Upper lobe of left lung (tissue), 6 donors: ENCODE data around the gene HYAL1. TPM values are rescaled to one million over a fixed set of nuclear protein-coding genes. Genes with fewer than 3 reads are reported as not detected.

Experiments used
- ATAC-seq, 2 donors: fragments of 200-7000 bp; cut with Tn5 transposase; one replicate each; pipeline ENCODE4 v1.9.1; 2022; ENCODE audit warnings: mild to moderate bottlenecking in 2 of 2, moderate library complexity in 2 of 2; ENCODE audit not compliant: low FRiP score in 2 of 2
- DNase-seq, 2 donors: peaks; one replicate each; pipeline ENCODE4 v3.0.0-alpha.2; 2019 to 2020
- H3K27ac ChIP-seq, 4 donors: fragments of 200-600 bp; sonication (generic); one replicate each; pipeline ENCODE4 v1.5.1; 2016 to 2019
- H3K27me3 ChIP-seq, 4 donors: fragments of 200-600 bp; sonication (generic); one replicate each; pipeline ENCODE4 v1.5.1; 2017 to 2019
- H3K36me3 ChIP-seq, 4 donors: fragments of 200-600 bp; sonication (generic); one replicate each; pipeline ENCODE4 v1.5.1; 2016 to 2019
- H3K4me1 ChIP-seq, 4 donors: fragments of 200-600 bp; sonication (generic); one replicate each; pipeline ENCODE4 v1.5.1; 2018 to 2019
- H3K4me3 ChIP-seq, 4 donors: fragments of 200-600 bp; sonication (generic); one replicate each; pipeline ENCODE4 v1.5.1; 2017 to 2019; ENCODE audit warnings: mild to moderate bottlenecking in 2 of 4, moderate library complexity in 1 of 4
- H3K9me3 ChIP-seq, 4 donors: fragments of 200-600 bp; sonication (generic); one replicate each; pipeline ENCODE4 v1.5.1; 2018 to 2019
- EP300 ChIP-seq, 4 donors: sonication (generic); formaldehyde crosslinking; IDR thresholded peaks; one replicate each; pipeline ENCODE4 v1.5.1; 2017; ENCODE audit warnings: antibody characterized with exemption in 4 of 4, control low read depth in 2 of 4
- POLR2A ChIP-seq, 4 donors: fragments of 450-650 bp; IDR thresholded peaks; one replicate each; pipeline ENCODE4 v1.5.1; 2016 to 2017; ENCODE audit warnings: antibody characterized with exemption in 4 of 4, mild to moderate bottlenecking in 2 of 4
- POLR2AphosphoS5 ChIP-seq, 2 donors: sonication (generic); formaldehyde crosslinking; IDR thresholded peaks; one replicate each; pipeline ENCODE4 v1.5.1; 2017; ENCODE audit warnings: antibody characterized with exemption in 2 of 2
- WGBS, 2 donors: methylation state at CpG; one replicate each; pipeline ENCODE4 v1.1.5; 2017 to 2018; 5-methylcytosine and 5-hydroxymethylcytosine counted together
- total RNA-seq, 6 donors: library from RNA; depleted of rRNA in 4 of 6; stranded (reverse); fragments of >200 nt in 4 of 6; gene quantifications; one replicate each; pipeline versions ENCODE4 v1.1.0 to v1.2.1, GENCODE V29; 2016 to 2021
- TF ChIP-seq, protein P1 (sequence below), 6 experiments: fragments of 450-650 bp in 4 of 6; fragments of 200-600 bp in 2 of 6; sonication (generic) in 2 of 6; IDR thresholded peaks; one replicate each; pipeline ENCODE4 v1.5.1; 2016 to 2019; ENCODE audit warnings: antibody characterized with exemption in 6 of 6
- donor health status: DM: no; HTN: no; CAD: no; lungs with moderate emphysema.
- donor health status: DM: no; HTN: yes; CAD: no; lungs with severe emphysema.

HYAL1 gene
- total RNA-seq, 6 donors from 2014 or later = 22.0 to 99.1 (median 63.0) TPM

DNA sequence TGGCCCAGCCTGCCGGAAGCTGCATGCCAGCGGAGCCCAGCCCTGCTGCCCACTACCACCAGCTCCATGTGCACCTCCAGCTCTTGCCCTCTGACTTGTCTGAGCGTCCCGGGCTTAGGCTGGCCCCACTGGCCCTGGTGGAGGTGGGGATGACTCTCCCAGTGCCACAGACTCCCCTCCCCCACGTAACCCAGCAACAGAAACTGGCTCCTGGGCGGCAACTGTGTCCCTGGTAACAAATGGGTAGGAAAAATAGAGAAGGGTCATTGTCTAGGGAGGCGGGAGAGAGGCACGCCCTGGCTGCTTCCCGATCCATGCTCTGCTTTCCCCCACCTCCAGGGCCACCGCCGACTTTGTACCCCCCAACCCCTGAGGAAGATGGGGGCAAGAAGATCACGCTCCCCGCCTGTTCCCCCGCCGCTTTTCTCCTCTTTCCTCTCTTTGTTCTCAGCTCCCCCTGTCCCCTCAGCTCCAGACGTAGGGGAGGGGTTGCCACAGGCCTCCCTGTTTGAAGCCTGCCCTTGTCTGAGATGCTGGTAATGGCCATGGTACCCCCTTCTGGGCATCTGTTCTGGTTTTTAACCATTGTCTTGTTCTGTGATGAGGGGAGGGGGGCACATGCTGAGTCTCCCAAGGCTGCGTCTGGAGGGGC is 45.2 kb downstream of the HYAL1 start:
- WGBS, 2 donors = 71 to 74% methylated on average over 13 to 17 of the region's 17 CpGs
- DNase-seq (no peak), ATAC-seq (no peak)
- Histone ChIP-seq H3K27ac (peak overlapping the region; percentile 94 to 98 (median 96)), H3K9me3 (peaks cover 0 to 7% (median 0%) of the 10 kb centered on the region in 4 donors), H3K36me3 (peaks cover 16 to 60% (median 50%) of the 10 kb centered on the region in 4 donors), H3K4me1 (peaks cover 65 to 86% (median 82%) of the 10 kb centered on the region in 4 donors), H3K27me3 (no peaks in the 10 kb centered on the region), H3K4me3 (no peak overlapping the region)
- TF ChIP-seq POLR2A (IDR thresholded peaks at IDR 0.05) (no peak), EP300 (IDR thresholded peaks at IDR 0.05) (peak in 1 of 4 donors; percentile 27), POLR2AphosphoS5 (IDR thresholded peaks at IDR 0.05) (peak; percentile 21 to 49)
- TF ChIP-seq, protein P1, sequence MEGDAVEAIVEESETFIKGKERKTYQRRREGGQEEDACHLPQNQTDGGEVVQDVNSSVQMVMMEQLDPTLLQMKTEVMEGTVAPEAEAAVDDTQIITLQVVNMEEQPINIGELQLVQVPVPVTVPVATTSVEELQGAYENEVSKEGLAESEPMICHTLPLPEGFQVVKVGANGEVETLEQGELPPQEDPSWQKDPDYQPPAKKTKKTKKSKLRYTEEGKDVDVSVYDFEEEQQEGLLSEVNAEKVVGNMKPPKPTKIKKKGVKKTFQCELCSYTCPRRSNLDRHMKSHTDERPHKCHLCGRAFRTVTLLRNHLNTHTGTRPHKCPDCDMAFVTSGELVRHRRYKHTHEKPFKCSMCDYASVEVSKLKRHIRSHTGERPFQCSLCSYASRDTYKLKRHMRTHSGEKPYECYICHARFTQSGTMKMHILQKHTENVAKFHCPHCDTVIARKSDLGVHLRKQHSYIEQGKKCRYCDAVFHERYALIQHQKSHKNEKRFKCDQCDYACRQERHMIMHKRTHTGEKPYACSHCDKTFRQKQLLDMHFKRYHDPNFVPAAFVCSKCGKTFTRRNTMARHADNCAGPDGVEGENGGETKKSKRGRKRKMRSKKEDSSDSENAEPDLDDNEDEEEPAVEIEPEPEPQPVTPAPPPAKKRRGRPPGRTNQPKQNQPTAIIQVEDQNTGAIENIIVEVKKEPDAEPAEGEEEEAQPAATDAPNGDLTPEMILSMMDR (IDR thresholded peaks at IDR 0.05) = no peak

DNA sequence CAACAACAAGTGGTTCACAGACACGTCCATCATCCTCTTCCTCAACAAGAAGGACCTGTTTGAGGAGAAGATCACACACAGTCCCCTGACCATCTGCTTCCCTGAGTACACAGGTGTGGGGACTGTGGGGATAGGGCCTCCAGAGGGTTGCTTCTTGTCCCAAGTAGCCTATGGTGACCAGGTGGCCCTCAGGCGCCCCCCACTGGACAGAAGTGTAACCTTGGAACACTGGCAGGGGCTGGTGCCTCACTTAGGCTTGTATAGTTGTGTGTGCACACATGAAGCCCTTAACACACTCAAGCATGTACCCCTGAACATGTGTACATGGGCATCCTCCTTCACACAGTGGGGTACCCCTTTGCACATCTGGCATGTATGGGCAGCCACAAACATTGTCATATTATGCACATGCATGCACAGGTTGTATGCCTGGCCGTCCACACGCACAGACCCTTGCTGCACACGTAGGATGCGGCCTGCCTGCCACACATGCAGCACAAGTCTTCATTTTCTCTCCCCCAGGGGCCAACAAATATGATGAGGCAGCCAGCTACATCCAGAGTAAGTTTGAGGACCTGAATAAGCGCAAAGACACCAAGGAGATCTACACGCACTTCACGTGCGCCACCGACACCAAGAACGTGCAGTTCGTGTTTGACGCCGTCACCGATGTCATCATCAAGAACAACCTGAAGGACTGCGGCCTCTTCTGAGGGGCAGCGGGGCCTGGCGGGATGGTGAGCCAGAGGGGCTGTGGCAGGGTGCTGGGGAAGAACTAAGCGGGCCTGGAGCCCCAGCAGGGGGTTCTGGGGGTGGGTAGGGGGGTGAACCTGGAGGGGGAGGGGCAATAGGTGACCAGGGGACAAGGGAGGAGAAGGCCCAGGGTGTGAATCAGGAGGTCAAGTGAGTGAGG is 46.1 kb downstream of the HYAL1 start:
- TF ChIP-seq, protein P1 (IDR thresholded peaks at IDR 0.05) = peak in 5 of 6 experiments; percentile 30 to 51 (median 42)
- no peak for TF ChIP-seq POLR2AphosphoS5 (IDR thresholded peaks at IDR 0.05)
- Histone ChIP-seq H3K27ac (peak overlapping the region; percentile 94 to 98 (median 96)), H3K9me3 (peaks cover 0 to 7% (median 0%) of the 10 kb centered on the region in 4 donors), H3K4me3 (no peak overlapping the region), H3K4me1 (peaks cover 71 to 95% (median 91%) of the 10 kb centered on the region in 4 donors), H3K27me3 (no peaks in the 10 kb centered on the region), H3K36me3 (peaks cover 19 to 69% (median 59%) of the 10 kb centered on the region in 4 donors)
- WGBS, 2 donors = 89% methylated on average over 17 to 20 of the region's 20 CpGs
- ATAC-seq = no peak
- no peak for DNase-seq

DNA sequence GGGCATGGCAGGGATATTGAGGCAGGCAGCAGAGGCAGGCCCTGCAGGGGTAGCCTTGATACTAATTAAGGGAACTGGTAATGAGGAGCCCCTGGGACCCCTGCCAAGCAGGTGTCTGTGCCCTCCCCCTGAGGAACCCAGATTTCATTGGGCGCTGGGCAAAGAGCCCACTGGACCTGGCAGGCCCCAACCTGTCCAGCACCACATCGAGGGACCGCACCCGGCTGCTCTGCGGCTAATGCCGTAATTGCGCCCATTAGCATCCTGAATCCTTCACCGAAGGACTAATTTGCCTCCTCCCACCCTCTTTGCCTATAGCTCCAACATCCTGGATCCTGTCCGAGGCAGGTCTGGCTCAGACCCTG is 48.1 kb downstream of the HYAL1 start:
- Histone ChIP-seq H3K27ac (peak overlapping the region; percentile 91 to 98 (median 95)), H3K4me3 (no peak overlapping the region), H3K36me3 (peaks cover 19 to 84% (median 66%) of the 10 kb centered on the region in 4 donors), H3K27me3 (no peaks in the 10 kb centered on the region), H3K4me1 (peaks cover 73 to 98% (median 94%) of the 10 kb centered on the region in 4 donors), H3K9me3 (peaks cover 0 to 7% (median 0%) of the 10 kb centered on the region in 4 donors)
- TF ChIP-seq EP300 (IDR thresholded peaks at IDR 0.05) (no peak), POLR2AphosphoS5 (IDR thresholded peaks at IDR 0.05) (no peak), POLR2A (IDR thresholded peaks at IDR 0.05) (no peak)
- TF ChIP-seq, protein P1 (IDR thresholded peaks at IDR 0.05) = no peak
- WGBS, 2 donors = 75 to 89% methylated on average over 9 of the region's 9 CpGs
- ATAC-seq = no peak
- DNase-seq = no peak

DNA sequence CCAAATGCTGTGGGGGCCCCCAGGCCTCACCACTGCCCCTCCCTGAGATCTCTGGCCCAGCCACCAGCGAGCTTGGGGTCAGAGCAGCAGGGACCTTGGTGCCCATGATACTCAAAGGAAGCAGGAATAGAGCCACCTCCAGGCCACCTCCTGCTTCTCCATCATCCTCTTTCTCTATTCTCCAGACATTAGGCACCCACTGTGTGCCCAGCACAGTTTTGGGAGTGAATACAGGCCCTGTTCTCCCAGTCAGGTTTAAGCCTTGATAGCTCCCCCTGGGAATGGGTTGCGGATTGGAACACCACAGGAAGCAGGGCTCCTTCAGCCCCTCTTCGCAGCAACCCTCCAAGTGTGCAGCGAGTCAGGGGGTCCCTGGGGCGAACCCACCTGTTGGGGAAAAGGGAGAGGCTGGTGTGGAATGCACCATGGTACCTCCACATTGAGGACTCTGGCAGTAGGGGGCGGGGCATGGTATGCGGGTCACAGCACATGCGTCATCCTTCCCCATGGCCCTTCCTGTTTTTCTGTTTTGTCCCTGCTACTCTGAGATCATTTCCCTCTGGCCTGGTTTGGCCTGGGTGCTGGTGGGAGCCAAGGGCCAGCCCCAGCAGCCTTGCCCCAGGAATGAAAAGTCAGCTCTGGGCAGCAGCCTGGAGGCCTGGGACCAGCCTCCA is 48.7 kb downstream of the HYAL1 start:
- peak overlapping the region; percentile 91 to 98 (median 95) for H3K27ac ChIP-seq
- ATAC-seq = peak; percentile 64 to 72
- no peaks in the 10 kb centered on the region for H3K27me3 ChIP-seq
- peaks cover 19 to 86% (median 66%) of the 10 kb centered on the region in 4 donors for H3K36me3 ChIP-seq
- 62 to 63% methylated on average over 7 to 8 of the region's 8 CpGs for WGBS, 2 donors
- DNase-seq = peak in 1 of 2 donors; percentile 86
- no peak overlapping the region for H3K4me3 ChIP-seq
- peaks cover 0 to 7% (median 0%) of the 10 kb centered on the region in 4 donors for H3K9me3 ChIP-seq
- peaks cover 77 to 99% (median 96%) of the 10 kb centered on the region in 4 donors for H3K4me1 ChIP-seq
- TF ChIP-seq POLR2AphosphoS5 (IDR thresholded peaks at IDR 0.05) (peak; percentile 84 to 92), POLR2A (IDR thresholded peaks at IDR 0.05) (peak in 1 of 4 donors; percentile 53), EP300 (IDR thresholded peaks at IDR 0.05) (peak; percentile 35 to 93 (median 75))
- TF ChIP-seq, protein P1 (IDR thresholded peaks at IDR 0.05) = no peak
